Hematopoietic multipotent progenitor cell treated with erythropoietin and hydrocortisone succinate and interleukin-3 and kit ligand, for 4 days (in vitro differentiated cells): ENCODE measurements around the gene MAPKBP1.

Experiments
- DNase-seq: peaks from one replicate; pipeline ENCODE4 v3.0.0-alpha.2; 2015

Gene MAPKBP1

DNA sequence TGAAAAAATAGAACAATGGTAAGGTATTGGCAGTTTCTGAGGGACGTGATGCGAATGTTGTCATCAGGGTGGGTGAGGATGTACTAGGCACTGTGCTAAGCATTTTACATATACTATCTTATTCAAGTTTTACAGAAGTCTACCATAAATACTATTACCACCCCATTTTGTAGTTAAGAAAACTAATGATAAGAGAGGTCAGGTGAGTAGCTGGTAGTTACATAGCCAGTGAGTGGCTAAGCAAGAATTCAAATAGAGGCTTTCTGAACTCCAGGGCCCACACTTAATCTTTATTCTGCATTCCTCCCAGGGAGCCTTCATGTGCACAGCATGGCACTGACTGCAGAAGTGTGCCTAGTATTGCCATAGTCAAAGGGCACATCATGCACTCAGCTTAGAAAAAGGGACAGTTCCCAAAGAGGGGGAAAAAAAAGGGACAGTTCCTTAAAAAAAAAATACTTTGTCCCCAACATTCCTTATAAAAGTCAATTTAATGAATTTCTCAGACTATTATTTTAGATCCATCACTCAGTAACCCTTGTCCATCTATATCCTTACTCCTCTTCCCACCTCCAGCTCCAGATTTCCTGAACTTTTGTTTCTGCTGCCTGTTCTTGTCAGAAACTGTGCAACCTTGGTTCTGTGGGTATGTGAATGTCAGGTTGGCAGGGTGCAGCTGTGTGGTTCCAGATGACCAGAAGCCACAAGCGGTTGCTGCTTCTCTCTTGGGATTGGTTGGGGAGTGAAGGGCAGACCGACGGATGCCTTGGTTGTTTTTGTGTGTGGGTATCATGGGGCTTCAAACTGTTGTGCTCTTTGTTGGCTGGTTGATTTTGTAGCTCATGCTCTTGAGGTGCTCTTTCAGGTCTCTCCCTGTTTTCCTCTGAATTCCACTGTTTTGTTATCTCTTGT, 8.3 kb downstream of the MAPKBP1 start:
- no peak for DNase-seq

DNA sequence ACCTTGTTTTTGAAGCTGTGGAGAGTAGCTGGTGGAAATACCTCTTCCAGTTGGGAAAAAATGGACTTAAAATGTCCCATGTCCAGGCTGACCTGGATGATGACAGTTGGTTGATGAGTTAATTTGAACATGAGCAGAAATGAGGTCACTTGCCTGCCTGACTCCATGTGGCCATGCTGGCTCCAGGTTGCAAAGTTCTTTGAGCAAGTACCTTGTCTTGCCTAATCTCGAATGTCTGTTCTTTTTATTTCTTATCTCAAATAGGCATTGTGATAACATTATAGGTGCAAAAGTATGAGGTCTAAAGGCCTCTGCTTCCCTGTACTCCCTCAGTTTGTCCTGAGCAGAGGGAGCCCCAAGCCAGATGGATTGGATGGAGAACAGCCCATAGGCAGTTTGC, 9.0 kb downstream of the MAPKBP1 start:
- DNase-seq = no peak

DNA sequence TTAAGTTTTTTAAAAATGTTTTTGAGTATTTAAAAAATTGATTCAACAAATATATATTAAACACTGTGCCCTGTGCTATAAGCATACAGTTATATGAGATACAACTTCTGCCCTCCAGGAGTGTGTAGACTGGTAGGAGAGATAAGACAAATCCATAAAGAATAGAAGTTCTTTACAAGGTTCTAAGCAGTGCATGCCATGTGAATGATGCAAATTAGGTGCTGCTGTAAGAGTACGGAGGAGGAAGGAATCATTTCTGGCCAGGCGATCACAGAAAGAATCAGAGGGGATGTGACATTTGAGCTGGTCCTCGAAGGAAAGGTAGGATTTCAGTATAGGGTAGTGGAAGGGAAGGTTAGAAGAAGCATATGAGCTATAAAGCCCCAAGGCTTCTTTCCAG, 14.0 kb downstream of the MAPKBP1 start:
- no peak for DNase-seq

DNA sequence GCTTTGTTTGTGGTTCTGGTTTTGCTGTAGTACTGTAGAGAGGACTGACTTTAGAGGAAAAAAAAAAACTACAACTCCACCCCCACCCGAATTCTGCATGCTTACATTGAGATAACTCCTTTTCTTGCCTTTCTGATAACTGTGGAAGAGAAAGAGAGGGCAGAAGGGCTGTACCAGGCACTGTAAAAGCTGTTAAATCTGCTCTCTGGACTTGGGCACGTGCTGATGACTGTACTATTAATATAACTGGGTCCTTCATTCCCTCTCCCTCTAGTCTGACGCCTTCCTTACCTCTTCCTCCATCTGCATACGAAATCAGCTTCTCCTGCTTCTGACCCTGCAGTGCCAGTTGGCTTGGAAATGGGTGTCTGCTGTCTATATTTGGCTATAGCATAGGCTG, 15.0 kb downstream of the MAPKBP1 start:
- DNase-seq = peak; percentile 87

DNA sequence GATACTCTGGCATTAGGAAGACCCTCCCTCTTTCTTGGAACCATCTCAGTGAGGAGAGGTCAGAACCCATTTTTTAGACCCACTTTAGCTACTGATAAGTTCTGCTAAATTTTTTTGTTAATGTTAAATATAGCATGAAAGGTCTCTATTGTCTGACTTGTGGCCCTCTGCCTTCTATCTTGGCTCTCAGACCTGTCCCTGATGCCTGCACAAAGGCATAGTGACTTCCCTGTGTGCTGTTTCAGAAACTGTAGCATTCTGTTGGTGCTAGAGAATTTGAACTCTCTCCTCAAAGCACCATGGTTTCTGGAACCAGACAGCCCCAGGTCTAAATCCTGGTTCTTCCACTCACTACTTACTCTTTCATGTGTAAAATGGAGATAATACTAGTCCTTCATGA, 15.4 kb downstream of the MAPKBP1 start:
- no peak for DNase-seq

DNA sequence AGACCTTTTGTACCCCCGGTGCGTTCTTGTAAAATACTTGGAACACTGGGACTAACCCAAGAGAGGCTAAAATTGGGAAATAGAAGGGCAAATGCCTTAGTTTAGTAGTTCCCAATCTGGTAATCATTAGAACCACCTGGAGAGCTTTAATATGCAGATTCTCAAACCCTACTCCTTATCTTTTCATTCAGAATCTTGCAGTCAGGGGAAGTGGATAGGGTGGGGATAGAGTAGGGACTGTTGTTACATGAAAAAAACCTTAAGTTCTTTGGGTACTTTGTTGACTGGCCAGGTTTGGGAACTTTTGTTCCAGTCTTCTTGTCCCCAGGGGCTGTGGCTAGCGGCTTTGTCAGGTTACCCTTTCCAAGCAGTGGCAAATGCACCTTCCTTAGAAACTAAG, 15.9 kb downstream of the MAPKBP1 start:
- DNase-seq = peak; percentile 74

DNA sequence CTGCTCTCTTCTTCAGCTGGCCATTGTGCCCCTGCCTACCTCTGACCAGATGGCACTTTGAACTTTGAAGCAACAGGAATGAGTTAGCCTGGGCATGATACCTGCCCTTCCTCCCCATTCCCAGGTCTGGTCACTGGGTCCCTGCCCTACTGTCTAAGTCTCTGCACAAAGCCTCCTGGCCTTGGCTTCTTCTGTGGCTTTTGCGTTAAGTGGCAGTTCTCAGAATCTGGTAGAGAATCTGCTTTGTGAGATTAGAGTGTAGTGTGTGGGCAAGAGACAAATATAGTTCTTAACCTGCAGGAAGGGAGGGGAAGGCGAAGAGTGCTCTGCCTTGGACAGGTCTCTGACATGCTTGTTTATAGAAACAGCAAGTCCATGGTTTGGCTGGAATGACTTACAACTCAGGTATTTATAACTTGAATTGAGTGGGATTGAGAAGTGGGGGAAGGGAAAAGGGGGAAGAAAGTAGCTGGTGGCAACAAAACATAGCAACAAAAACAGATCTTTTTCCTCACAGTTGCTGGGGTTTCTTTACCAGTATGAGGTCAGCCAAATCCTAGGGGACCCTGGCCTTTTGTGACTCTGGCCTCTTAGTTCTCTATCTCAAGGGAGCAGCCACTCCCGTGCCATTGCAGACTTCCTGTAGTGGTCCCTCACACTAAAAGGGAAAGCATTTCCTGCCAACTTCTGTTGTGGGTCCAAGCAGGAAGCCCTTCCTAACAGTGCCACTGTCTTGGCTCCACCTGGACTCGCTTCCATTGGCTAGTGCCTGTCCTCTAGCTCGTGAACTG, 16.7 kb downstream of the MAPKBP1 start:
- DNase-seq = peak; percentile 80

DNA sequence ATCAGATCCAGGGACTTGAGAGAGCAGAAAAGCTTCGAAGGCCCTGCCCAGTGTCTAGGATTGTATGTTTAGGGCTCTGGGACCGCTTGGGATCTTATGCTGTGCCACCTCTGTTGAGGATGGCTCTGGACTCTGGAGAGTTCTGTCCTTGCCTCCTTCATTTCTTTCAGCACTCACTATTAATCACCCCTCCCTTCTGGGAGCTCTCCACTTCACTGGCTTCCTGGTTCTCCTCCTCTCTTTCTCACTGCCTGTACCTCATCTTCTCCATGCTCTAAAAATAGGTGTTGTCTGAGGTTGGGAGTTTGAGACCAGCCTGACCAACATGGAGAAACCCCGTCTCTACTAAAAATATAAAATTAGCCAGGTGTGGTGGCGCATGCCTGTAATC, 17.3 kb downstream of the MAPKBP1 start:
- no peak for DNase-seq

DNA sequence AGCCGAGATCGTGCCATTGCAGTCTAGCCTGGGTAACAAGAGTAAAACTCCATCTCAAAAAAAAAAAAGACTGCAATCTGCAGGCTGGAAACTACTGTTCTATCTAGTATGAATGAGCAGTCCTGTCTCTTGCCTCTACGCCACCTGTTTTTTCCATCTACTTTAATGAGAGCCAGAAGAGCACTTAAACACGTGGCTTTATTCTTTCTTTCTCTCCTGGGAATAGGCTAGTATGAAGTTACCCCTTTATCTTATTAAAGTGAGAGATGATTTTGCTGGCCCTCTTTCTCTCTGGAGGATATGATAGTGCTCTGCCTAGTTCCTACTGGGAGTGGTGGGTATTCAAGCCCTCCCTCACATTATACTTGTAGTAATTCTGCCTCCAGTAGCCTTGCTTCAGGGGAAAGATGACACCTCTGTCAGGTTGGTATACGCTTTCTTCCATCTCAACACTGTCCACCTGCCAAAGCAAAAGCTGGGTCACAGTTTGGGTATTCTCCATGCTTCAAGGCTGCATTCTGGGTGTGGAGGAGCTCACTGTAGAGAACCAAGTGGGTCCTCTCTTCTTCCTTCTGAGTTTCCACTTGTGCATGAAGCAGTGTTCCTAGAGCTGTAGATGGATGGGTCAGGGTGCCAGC, 17.8 kb downstream of the MAPKBP1 start:
- no peak for DNase-seq

DNA sequence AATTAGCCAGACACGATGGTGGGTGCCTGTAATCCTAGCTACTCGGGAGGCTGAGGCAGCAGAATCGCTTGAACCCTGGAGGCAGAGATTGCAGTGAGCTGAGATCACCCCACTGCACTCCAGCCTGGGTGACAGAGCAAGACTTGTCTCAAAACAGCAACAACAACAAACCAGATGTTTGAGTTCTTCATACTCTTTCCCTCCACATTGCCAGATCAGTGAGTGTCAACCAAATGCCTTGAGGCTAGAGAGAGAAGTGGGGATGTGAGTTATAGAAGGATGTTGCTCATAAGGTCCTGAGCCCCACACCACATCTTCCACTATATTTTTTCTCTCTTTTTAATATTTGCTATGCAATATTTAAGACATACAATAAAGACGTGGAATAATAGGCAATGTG, 19.8 kb downstream of the MAPKBP1 start:
- DNase-seq = no peak

DNA sequence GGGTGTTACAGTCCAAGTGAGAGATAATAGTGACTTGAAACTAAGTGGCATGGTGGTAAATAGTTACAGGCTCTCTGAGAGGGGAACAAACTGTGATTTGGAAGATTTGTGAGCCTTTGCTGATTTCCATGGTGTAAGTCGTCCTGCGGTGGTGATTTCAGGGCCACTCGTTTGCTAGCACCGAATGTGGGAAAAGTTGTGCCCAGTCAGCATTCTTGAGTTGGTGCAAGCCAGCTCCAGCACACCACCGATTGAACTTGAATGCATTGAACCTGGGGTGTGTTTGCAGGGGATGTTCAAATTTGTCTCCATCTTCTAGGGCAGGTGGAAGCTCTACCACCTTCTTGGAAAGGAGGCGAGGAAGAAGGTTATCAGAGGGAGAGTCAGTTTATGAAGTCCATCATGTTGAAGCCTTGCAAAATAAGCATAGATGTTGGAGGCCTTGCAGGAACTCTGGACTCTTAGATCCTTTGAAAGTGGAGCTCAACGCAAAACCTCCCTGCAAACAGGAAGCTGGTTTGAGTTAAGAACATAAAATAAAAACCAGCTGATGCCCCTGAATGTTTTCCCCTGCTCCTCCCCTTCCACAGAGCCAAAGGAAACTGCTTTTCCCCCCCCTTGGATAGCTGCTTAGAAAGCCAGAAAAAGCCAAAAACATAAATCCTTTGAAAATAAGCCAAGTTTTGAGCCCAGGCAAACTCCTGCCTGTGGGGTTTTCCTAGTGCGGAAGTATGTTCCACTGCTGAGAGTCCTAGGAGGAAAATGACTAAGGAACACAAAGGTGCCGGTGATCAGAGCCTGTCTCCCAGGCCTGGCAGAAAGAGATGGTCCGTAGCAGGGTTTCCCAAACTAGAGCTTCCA, 21.9 kb downstream of the MAPKBP1 start:
- DNase-seq = no peak

DNA sequence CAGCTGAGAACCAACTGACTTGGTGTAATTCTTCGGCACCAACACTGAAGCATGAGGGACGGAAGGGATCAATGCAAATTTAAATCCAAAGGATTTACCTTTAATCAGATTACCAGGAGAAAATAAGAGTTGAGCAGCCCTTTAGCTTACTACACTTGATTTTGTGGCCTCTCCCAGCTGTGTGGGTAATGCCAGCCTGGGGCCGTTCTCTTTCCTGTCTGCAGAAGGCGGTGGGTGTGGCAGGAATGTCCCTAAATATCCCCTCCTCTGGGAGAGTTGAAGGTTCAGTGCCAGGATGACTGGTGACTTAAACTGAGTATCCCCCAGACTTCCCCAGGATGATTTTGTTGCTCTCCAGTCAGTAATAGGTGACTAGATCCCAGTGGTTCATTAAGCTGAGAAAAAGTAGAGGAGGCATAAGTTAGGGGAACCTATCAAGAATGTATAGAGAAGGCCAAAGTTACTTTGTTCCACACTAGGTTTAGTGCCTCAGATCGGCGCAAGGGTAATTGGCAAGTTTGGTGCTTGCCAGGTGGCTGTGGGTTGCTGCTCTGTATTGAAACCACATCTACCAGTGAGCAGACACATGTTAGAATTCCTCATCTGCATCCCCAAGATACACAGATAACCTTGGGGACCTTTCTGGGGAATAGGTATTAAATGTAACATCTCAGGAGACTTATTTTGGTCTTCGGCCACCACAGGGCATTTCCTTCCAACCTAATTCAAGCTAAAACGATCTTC, 23.1 kb downstream of the MAPKBP1 start:
- no peak for DNase-seq

DNA sequence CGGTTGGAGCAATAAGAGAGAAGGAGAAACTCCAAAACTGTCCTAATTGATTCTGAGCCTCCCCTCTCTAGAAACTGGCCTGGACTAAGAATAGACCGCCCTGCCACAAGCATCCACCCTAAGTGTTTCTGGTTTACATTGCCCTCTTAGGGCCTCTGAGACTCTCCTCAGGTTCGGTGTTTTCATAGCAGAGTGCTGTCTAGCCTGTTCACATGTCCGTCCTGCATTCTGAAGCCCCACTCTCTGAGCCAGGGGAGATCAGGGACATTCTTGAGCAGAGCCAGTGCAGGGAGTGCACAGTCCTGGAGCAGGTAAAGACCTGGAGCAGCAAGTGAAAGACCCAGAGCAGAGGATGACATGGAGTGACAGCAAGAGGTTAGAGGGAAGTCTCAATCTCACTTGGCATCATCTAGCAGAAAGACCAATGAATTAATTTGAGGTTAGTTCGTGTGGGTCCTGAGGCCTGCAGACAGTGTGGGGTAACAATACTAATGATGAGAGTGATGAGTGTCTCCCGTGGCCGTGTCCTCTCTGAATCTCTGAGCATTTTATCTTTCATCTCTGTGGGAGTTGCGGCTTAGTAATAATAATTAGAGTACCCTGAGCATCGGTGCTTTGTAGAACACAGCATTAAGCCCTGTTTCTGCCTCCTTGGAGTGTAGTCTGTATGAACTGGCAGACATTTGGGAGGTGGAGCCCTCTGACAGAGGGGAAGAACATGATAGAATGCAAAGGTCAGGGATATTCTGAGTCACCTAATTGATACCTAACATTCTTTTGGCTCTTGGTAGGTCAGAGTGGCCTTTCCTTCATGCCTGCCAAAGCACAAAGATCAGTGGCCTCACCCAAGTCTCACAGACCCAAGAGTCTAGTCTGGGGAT, 24.6 kb downstream of the MAPKBP1 start:
- no peak for DNase-seq

DNA sequence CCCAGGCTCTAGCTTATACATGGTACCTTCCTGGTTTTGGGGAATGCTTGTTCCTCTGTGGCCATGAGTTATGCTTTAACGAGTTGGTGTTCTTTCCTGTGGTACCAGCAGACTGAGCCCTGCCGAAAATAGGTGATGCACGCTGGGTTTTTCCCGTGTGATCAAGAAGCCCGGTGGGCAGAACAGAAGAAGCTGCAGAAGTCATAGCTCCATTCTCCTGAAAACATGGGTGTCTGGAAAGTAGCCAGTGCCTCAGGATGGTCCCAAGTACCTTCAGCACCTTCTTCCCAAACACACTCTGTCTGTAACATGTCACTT, 25.2 kb downstream of the MAPKBP1 start:
- DNase-seq = no peak

DNA sequence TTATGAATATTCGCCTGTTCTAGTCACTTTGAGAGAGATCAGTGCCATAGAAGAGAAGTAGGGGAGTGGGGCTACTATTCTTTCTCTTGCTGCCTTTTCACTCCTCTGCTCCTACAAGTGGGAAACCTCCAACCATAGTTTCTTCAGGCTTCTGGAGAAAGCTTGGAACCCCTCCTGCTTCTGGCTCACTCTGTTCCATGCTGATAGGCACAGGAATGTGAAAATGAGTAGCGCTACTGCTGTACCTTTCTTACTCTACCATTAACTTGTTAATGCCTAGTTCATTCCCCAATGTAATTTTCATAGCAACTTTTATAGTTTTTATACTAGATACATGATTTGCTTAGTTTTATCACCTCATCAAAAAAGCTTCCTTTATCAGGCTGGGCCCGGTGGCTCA, 26.9 kb downstream of the MAPKBP1 start:
- DNase-seq = no peak

DNA sequence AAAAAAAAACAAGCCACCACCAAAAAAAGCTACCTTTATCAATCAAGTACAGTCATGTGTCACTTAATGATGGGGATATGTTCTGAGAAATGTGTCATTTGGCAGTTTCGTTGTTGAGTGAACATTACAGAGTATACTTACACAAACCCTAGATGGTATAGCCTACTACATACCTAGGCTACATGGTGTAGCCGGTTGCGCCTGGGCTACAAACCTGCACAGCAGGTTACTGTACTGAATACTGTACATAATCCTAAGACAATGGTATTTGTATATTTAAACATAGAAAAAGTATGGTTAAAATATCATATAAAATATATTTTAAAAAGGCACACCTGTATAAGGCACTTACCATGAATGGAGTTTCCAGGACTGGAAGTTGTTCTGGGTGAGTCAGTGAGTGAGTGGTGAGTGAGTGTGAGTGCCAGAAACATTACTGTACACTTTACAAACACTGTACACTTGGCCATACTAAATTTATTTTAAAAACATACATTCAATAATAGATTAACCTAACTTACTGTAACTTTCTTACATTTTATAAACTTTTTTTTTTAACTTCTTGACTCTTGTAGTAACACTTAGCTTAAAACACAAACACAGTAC, 27.7 kb downstream of the MAPKBP1 start:
- DNase-seq = no peak

DNA sequence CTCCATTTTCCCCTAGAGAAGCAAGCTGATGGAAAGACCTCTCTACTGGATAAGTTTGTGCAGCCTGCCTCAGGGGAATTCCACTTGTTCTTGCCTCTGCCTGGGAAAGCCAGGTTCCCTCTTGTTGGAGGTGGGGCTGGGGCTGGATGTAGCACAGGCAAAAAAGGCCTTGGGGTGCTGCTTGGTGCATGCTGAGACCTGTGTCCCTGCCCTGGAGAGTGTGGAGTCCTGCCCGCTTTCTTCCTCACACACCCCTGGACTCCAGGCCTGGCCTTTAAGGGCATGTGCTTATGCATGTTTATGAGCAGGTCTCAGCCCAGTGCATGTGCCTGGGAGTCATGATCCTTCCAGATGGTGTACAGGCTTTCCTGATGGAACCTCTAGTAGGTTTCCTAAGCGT, 30.1 kb downstream of the MAPKBP1 start:
- no peak for DNase-seq

DNA sequence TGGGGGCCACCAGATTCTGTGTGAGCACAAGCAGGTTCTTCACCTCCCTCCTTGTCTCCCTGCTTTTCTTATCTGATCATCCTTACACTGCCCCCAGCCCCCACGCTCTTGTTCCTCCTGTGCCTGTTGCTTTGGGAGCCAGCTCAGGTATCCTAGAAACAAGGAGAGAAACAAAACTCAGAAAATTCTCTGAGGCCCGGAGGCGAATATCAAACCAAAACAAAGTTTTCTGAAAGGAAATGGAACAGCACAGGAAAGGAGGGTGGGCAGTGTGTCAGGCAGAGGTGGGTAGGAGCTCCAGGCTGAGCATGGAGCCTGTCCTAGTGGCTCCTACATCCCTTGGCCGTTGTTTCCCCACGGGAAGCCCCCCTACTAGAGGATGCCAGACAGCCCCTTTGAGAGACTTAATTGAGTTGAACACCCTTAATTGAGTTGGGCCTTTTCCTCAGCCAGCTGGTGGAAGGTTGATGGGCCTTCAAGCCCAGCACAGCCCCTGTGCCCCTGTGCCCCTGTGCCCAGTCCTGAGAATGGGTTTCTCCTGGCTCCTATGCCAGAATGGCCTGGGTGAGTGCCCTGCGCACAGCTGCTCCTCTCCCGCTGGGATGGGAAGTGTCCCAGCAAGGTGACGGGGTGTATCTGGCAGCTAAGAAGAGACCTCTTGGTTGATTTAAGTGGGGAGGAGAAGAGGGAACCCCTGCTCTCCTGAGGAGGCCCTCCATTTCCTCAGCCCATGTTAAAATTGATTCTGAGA, 30.8 kb downstream of the MAPKBP1 start:
- DNase-seq = no peak

DNA sequence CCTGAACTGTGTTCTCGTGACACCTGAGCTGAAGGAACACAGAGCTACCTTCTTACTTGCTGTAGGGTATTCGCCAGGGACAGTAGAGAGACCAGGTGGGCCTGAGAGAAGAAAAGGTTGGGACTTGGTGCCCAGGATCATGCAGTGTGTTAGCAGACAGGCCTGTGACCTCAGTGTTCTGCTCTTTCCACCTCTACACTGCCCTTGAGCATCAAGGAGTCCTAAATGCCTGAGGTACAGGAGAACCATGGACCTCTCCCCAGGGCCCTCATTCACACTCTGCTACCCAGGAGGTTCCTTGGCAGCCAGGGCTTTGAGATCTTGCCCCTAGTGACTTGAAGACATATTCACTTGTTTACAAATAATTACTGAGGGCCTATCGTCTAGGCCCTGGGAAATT, 31.4 kb downstream of the MAPKBP1 start:
- DNase-seq = no peak
